ENCODE results near the gene SLC44A3. TPM values are rescaled to one million over a fixed set of nuclear protein-coding genes. Genes with fewer than 3 reads are reported as not detected.
A peak's percentile ranks its signal among the peaks of the same experiment; 100 is the strongest.

The SLC44A3 gene
- total and polyA plus RNA-seq, 2 of the 13 experiments (the other 11 are each of a cell fraction or from before 2014, with no cell fraction given) = 6.8 to 14.1 TPM

DNA sequence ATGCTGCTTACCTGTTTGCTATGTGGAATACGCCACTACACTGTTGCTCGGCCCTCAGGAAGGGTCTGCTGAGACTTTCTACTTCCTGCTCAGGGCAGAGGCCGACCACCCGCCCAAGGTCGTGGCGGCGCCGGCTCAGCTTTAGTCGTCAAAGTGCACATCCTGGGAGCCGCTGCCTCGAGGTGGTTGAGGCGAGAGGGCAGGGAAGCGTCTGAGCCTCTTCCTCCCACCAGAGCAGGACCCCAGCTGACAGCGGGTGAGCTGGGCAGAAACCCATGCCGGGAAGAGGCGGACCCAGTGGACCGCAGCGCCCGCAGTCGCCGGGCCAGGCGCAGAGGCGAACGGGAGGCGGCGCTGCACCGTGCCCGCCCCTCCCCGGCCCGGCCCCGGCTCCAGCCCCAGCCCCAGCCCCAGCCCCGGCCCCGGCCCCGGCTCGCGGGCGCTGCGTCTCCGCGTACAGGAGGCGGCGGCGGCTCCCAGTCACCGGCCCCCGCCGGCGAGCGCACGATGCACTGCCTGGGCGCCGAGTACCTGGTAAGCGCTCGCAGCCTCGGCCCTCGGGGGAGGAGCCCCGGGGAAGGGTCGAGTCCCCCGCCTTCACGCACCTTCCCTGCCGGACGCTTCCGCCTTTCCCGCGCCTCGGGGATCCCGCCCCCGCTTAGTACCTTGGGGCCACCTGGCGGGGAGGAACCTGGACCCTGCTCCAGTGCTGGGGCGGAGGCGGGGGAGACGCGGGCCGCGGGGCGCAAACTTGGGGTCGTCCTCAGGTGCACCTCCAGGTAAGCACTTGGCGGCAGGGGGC, at the start of gene SLC44A3 (continued):
- TF ChIP-seq ZBTB40 (IDR thresholded peaks at IDR 0.05) (no peak), ZBTB40 (CRISPR knock-in tag; IDR thresholded peaks at IDR 0.05) (0 out of 2 replicates have a peak, but pooled peaks have one; percentile 17), REPIN1 (CRISPR knock-in tag; IDR thresholded peaks at IDR 0.05; ENCODE audit: borderline replicate concordance, low read depth) (peak; percentile 77; the same call in 1 of the 2 replicates), HMG20B (CRISPR knock-in tag; conservative IDR thresholded peaks at IDR 0.05) (0 out of 2 replicates have a peak, but pooled peaks have one; percentile 13), ZNF10 (CRISPR knock-in tag; IDR thresholded peaks at IDR 0.05; ENCODE audit: borderline replicate concordance, low read depth) (no peak), KAT8 (CRISPR knock-in tag; IDR thresholded peaks at IDR 0.05) (peak; percentile 55), TEAD2 (CRISPR knock-in tag; IDR thresholded peaks at IDR 0.05) (no peak), KDM2A (CRISPR knock-in tag; IDR thresholded peaks at IDR 0.05; ENCODE audit: borderline replicate concordance, low read depth) (peak; percentile 65; the same call in 1 of the 2 replicates)
- TF ChIP-seq, protein P1, sequence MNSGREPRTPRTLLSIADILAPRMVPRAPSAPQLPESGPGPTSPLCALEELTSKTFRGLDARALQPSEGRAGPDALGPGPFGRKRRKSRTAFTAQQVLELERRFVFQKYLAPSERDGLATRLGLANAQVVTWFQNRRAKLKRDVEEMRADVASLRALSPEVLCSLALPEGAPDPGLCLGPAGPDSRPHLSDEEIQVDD (CRISPR knock-in tag; IDR thresholded peaks at IDR 0.05; ENCODE audit: borderline replicate concordance) = peak; percentile 72; the same call in 1 of the 2 replicates
- TF ChIP-seq, protein P2, sequence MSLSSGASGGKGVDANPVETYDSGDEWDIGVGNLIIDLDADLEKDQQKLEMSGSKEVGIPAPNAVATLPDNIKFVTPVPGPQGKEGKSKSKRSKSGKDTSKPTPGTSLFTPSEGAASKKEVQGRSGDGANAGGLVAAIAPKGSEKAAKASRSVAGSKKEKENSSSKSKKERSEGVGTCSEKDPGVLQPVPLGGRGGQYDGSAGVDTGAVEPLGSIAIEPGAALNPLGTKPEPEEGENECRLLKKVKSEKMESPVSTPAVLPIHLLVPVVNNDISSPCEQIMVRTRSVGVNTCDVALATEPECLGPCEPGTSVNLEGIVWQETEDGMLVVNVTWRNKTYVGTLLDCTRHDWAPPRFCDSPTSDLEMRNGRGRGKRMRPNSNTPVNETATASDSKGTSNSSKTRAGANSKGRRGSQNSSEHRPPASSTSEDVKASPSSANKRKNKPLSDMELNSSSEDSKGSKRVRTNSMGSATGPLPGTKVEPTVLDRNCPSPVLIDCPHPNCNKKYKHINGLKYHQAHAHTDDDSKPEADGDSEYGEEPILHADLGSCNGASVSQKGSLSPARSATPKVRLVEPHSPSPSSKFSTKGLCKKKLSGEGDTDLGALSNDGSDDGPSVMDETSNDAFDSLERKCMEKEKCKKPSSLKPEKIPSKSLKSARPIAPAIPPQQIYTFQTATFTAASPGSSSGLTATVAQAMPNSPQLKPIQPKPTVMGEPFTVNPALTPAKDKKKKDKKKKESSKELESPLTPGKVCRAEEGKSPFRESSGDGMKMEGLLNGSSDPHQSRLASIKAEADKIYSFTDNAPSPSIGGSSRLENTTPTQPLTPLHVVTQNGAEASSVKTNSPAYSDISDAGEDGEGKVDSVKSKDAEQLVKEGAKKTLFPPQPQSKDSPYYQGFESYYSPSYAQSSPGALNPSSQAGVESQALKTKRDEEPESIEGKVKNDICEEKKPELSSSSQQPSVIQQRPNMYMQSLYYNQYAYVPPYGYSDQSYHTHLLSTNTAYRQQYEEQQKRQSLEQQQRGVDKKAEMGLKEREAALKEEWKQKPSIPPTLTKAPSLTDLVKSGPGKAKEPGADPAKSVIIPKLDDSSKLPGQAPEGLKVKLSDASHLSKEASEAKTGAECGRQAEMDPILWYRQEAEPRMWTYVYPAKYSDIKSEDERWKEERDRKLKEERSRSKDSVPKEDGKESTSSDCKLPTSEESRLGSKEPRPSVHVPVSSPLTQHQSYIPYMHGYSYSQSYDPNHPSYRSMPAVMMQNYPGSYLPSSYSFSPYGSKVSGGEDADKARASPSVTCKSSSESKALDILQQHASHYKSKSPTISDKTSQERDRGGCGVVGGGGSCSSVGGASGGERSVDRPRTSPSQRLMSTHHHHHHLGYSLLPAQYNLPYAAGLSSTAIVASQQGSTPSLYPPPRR (CRISPR knock-in tag; IDR thresholded peaks at IDR 0.05; ENCODE audit: borderline replicate concordance) = no peak
- TF ChIP-seq, protein P3, sequence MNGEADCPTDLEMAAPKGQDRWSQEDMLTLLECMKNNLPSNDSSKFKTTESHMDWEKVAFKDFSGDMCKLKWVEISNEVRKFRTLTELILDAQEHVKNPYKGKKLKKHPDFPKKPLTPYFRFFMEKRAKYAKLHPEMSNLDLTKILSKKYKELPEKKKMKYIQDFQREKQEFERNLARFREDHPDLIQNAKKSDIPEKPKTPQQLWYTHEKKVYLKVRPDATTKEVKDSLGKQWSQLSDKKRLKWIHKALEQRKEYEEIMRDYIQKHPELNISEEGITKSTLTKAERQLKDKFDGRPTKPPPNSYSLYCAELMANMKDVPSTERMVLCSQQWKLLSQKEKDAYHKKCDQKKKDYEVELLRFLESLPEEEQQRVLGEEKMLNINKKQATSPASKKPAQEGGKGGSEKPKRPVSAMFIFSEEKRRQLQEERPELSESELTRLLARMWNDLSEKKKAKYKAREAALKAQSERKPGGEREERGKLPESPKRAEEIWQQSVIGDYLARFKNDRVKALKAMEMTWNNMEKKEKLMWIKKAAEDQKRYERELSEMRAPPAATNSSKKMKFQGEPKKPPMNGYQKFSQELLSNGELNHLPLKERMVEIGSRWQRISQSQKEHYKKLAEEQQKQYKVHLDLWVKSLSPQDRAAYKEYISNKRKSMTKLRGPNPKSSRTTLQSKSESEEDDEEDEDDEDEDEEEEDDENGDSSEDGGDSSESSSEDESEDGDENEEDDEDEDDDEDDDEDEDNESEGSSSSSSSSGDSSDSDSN (CRISPR knock-in tag; IDR thresholded peaks at IDR 0.05) = peak; percentile 86

All from HepG2 (cell line).